Panc1 (cell line): ENCODE data around the gene PCDH20.

ENCODE experiments used
- TCF7L2 ChIP-seq: IDR thresholded peaks from 2 replicates; pipeline ENCODE4 v1.6.1; 2011; ENCODE audit warnings: mild to moderate bottlenecking, low read depth, low read length, inconsistent platforms
- TF ChIP-seq, protein P1 (sequence below): fragments of 450-650 bp; IDR thresholded peaks from 2 replicates; pipeline ENCODE4 v1.5.1; 2017; ENCODE audit warnings: mild to moderate bottlenecking

DNA sequence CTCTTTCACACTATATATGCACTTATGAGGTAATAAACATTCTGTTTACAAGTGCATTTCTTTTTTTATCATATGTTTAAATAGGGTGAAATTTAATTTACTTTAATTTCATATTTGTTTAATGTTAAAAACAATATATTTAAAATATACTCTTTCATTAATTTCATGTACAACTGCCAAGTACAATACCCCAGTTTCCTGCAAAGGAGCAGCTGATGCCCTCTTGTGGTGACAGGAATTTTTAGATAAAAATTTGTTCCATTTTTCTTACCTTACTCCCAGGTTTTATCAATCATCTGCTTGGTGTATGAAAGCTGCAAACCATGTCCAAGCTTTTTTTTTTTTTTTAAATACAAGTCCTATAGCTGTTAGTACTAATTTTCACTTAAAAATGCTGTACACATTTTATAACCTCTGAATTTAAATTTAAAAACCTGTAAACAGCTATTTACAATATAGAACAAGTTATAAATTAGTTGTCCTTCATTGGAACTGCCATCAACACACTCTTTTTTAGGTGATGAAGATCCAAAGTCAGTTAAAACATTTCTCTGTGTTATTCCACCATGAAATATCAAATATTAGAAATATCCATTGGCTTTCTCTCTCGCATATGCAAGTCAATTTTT, 4.9 kb downstream of the PCDH20 start:
- TF ChIP-seq TCF7L2: no peak
- TF ChIP-seq, protein P1, sequence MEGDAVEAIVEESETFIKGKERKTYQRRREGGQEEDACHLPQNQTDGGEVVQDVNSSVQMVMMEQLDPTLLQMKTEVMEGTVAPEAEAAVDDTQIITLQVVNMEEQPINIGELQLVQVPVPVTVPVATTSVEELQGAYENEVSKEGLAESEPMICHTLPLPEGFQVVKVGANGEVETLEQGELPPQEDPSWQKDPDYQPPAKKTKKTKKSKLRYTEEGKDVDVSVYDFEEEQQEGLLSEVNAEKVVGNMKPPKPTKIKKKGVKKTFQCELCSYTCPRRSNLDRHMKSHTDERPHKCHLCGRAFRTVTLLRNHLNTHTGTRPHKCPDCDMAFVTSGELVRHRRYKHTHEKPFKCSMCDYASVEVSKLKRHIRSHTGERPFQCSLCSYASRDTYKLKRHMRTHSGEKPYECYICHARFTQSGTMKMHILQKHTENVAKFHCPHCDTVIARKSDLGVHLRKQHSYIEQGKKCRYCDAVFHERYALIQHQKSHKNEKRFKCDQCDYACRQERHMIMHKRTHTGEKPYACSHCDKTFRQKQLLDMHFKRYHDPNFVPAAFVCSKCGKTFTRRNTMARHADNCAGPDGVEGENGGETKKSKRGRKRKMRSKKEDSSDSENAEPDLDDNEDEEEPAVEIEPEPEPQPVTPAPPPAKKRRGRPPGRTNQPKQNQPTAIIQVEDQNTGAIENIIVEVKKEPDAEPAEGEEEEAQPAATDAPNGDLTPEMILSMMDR: peak; percentile 65; the same call in 1 of the 2 replicates
